Embryonic facial prominence (tissue), 1 donor: ENCODE results near the gene XPO5.
"Not testable (repeated sequence)": the region's sequence is repeated elsewhere in the genome, so short reads cannot be mapped to it uniquely, and the experiment has no call there.

Experiments used
- DNase-seq: peaks from one replicate; pipeline ENCODE4 v3.0.0-alpha.2; 2016; ENCODE audit errors: extremely low spot score

XPO5 gene

DNA sequence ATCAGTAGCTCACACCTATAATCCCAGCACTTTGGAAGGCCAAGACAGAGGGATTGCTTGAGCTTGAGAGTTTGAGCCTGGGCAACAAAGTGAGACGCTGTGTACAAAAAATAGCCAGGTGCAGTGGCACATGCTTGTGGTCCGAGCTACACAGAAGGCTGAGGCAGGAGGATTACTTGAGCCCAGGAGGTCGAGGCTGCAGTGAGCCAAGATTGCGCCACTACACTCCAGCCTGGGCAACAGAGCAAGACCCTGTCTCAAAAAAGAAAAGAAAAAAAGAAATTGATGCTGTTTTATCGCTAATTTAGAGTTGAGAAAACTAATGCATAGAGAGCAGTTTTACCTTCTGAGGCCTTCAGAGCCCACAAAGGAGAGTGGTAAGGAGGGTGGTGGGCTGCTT, 77.5 kb downstream of the XPO5 start:
- not testable (repeated sequence) for DNase-seq

DNA sequence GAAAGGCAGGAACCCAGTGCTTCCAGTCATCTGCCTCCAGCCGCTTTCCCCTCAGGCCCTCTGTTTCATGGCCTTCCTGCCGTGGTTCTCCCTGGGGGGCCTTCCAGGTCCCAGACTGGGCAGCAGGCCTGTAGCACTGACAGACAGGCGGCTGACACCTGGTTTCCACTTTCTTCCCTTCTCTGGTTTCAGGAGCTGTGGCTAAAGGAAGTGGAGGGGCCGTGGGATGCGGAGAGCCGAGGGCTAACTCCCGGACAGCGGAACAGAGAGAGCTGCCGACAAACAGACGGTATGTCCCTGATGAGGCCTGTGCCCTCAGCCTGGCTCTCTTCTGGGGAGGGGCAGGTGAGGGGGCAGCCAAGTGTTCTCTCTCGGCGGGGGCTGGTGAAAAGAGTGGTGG, 78.1 kb downstream of the XPO5 start:
- no peak for DNase-seq

DNA sequence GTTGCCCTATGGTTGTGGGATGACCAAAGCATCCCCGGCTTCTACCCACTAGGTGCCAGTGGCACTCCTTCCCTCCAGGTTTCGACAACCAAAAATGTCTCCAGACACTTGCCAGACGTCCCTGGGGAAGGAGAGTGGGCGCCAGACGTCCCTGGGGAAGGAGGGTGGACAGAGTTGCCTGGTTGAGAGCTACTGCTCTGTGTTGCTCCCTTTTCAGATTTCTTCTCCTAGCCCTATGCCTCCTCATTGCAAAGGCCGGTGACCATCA, 78.8 kb downstream of the XPO5 start:
- DNase-seq = no peak

DNA sequence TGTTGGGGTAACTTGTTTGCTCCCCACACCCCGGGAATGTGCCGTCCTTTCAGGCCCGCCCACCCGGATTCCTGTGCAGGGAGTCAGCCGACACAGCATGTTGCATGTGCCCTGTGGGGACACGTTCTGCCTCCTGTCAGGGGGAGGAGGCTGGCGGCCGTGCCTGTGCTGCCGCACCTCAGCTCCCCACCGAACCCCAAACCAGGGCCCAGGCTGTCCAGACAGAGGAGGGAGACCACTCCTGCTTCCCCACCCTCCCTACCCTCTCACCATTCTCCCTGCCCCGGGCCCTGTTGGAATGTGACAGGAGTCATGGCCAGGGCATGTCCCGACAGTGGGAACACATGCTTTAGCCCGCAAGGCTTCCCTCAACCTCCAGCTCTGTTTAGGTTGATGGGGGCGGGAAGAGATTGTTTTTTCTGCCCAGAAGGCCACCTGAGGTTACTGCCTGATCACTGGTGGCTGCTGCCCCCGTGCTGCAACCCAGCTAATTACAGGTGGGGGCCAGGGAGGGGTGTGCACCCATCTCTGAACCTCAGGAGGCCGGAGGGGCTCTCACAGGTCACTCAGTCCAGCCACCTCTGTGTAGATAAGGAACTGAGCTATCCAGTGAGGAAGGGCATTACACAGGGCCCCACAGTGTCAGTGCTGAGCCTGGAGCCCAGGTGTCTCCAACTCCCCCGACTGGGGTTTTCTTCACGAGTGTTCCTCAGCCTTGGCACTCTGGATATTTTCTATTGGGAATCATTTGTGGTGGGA, 79.3 kb downstream of the XPO5 start:
- no peak for DNase-seq

DNA sequence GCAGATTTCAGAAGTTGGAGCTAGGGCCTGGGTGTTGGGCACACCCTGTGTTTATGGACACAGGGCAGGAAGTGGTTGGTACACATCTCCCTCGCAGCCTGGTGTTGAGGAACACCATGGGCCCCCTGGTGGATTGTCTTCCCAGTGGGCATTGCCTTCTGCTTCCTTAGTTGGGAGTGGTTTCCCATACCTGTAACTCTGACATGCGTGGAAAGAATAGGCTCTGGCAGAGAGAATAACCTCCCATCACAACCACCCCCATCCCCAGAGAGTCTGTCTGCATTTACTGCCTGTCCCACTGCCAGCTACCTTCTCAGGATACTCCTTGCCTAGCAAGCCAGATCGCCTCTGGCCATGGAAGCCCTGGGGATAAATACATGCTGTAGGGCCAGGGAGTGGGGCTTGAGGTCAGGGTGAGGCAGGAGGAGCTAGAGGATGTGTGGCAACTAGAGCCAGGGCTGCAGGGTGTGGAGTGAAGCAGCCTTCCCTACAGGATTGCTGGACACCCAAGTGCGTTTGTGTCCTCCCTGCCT, 80.4 kb downstream of the XPO5 start:
- no peak for DNase-seq

DNA sequence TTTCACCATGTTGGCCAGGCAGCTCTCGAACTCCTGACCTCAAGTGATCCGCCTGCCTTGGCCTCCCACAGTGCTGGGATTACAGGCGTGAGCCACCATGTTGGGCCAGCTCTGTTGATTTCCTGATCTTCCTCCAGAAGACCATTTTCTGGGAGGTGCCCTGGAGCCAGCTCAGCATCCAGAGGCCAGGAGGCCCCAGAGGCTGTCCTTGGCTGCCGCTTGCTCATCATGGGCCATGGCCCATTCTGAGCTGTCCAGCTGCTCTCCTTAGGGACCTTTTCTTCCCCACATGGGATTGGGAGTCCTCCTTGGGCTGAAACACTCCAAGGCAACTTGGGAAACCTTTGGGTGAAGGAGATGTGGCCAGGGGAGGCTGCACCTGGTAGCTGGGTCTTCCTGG, 81.1 kb downstream of the XPO5 start:
- DNase-seq = no peak

DNA sequence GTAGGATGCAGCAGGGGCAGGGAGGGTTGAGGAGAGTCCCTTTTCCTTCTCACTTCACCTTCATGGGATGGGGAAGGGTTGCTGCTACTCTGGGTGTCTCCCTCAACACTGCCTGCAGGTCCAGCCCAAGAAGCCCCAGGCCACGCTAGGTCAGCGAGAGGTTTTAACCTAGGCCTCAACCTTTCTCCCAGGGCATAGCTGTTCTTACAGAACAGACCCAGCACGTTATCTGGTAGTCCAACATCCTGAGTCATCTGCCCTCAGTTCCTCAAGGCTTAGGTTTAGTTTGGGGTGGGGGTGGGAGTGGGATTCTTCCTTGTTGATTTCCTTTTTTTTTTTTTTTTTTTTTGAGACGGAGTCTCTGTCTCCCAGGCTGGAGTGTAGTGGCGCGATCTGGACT, 81.5 kb downstream of the XPO5 start:
- no peak for DNase-seq

DNA sequence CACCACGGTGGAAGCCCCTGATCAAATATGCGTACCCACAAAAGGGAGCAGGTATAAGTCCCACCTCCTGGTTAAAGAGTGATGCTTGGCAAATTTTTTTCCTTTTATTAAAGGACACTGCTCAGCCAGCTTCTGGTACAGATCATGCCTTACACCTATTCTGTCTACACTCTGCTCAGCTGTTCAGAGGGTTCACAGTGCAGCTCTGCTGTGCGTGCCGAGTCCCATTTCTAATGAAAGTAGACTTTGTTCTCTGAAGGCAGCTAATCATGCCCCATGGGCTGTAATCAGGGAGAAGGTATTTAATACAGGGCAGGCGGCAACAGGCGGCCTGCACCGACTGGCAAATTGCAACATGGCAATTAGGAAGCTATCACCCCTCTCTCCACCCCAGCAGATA, 82.0 kb downstream of the XPO5 start:
- DNase-seq = no peak

DNA sequence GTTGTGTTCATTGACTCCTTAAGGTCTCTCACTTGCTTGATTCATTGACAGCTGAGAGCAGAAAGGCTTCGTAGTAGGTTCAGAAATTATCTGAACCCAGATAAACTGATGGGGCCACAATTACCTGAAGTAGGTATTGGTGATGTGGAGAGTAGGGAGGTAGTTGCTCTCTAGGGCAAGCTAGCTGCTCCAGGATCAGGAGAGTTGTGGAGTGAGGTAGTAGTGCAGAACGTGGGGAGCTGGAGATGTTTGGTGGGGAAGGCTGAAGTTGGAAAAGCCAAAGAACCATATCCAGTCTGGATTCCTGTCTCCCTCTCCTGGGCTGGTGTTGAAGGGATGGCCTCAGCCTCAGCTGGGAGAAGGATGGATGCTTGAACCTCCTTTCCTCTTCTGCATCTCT, 82.6 kb downstream of the XPO5 start:
- no peak for DNase-seq

DNA sequence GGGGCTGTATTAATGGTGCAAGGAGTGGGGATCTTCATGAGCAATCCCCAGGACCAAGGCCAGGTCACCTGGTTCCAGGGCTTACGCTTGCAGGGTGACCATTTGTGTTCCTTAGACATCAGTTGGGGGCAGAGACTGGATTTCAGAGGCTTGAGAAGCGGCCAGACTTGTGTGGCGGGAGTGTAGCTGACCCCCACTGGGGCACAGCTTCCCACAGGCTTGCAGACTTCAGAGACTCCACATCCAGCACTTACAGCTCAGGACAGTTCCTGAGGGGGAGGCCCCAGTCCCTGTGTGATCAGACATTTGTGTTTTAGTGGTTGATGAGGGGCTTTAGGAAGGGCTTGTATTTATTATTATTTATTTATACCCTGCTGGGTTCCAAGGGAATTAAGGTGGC, 83.2 kb downstream of the XPO5 start:
- DNase-seq = no peak

DNA sequence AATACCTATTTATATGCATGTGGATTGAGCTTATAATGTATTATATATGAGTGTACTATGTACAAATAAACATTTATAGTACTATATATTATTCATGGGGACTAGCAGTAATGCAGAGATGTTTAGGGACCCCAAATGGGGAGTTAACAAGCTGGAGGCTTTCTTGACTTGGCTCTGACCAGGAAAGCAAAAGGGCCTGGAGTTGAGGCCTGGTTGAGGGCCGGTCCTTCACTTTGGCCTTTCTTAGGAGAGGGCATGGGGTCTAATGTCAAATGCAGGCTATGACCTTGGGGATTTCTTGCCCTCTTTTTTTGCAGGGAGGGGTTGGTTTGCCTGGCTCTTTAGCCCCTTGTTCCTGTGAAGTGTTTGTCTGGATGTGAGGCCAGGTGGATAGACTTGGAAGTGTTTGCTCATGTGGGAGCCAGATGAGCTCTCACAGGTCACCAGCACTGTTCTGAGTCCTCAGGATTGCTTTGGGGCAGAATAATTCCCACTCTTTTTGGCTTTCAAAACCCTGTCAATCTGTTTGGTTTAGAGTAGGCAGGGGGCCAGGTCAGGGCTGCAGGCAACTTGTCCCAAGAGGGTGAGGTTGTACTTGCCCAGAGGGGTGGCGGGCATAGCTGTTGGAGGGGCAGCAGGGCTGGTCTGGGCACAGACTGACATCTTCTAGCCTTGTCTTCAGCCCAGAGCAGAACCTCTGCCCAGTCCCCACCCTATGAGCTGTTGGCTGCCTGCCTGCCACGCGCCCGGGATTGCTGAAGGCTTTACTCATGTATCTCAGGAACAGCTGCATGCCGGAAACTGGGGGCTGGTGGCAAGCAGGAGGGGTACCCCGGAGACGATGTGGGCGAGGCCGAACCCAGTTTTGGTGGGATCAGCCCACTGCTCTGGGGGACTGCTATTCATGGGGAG, 83.8 kb downstream of the XPO5 start:
- no peak for DNase-seq

DNA sequence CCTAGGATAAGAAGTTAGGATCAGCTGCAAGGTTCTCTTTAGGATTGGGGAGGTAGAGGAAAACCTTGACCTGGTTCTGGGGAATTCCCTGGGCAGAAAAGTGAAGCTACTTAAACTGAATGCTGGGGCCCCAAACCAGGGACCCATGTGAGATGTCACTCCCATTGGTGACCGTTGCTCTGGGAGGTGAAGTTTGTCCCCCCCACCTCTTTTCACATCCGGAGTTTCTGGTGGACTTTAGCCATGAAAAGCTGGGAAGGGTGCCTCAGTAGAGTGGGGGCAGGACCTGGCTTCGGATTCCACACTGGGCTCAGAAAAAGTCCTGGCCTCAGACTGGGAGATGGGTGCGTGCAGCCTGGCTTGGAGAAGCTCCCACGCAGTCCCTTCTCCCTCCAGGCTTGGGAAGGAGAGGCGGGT, 85.3 kb downstream of the XPO5 start:
- DNase-seq = no peak

DNA sequence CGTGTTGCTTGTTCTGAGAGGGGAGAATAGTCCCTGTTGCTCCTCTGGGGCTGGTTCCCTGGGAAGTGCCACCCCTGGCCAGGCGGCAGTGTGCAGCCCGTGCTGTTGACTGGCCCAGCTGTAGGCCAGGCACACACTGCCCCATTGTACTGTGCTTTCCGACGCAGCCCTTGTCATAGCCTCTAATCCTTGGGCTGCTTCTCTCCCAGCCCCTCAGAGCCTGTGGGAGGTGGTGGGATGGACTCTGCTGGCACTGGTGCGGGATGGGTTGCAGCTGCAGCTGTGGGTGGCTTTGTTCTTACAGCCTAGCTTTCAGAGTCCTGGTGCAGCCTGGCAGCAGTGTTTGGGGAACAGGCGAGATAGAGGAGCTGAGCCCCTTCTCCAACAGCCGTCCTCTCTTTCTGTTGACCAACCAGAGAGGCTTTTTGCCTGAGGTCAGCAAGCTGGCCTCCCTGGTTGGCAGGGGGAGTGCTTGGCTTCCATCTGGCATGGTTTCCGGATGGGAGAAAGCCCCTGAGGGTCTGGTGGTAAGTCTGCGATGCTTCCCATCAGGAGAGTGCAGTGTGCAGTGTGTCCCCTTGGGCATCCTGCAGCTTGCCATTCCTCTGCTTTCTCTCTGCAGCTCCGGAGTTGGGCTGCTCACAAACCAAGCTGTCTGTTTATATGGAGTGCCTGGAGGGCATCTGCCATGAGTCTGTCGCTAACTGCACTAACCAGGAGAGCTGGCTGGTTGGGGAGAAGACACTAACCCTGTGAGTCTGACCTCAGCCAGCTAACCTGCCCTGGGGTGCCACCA, 86.4 kb downstream of the XPO5 start:
- DNase-seq = no peak

DNA sequence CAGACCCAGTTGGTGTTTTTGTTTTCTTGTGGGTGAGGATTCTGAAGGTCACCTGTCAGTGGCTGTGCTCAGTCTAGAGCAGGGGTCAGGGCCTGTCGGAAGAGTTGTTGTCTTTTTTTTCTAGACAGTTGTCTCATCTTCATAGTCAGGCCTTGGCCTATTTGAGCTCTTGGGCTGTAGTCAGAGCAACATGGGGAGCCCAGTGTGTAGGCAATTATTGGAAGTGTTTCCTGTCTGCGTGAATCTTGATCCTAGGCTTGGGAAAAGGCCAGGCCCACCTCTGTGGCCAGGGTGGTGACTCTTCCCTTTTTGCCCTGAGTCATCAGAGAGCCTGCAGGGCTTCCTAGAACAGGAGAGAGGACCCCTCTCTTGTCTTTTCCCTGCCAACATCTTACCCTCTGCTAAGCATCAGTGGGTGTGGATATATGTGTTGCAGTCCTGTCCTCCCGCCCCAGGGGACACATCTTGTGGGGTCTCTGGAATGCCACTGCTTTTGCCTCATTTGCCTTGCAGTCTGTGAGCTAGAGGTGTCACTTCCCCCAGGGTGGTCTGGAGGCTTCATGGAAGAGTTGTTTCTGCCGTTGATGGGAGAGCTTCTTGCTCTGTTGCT, 87.1 kb downstream of the XPO5 start:
- DNase-seq = no peak

DNA sequence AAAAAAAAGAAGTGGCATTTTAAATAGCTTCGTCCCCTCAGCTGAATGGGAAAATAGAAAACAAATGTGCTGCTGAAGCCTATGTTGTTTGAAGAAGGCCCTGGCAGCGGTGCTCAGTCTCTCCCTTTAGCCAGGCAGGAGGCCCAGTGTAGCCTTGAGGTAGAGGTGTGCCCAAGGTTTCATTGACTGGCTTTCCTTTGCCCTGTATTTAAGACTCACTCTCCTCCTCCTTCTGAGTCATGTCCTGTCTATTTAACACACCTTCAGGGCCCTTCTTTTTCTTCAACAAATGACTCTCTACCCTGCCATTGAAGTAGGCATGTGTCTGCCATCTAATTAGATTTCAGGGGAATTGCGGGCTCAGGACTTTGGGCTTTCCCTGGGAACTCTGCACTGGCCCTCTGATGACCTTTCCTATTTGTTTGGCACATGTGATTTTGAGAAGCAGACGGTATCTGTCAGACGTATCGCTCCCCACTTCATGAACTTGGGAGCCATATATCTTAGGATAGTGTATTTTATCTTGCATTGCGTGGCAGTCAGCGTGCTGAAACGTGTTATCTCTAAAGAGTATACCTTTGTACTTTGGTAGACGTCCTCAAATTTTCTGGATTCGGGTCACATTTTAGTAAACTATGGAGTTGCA, 94.1 kb downstream of the XPO5 start:
- no peak for DNase-seq

DNA sequence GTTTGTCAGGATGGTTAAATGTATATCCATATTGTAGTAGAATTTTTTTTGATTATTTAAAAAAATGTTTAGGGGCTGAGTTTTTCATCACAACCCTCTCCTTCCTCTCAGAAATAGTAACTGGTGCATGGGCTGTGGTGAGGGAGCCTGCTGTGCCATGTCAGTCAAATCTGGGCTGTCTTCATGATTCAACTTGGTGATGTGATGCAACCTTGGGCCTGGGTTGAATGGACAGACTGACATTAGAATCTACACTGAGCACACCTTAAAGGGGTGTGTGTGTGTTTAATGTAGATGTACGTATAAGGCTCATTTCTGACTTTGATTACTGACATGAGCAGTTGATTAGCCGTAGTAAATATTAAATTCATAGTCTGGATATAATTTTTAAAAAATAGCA, 94.8 kb downstream of the XPO5 start:
- no peak for DNase-seq

DNA sequence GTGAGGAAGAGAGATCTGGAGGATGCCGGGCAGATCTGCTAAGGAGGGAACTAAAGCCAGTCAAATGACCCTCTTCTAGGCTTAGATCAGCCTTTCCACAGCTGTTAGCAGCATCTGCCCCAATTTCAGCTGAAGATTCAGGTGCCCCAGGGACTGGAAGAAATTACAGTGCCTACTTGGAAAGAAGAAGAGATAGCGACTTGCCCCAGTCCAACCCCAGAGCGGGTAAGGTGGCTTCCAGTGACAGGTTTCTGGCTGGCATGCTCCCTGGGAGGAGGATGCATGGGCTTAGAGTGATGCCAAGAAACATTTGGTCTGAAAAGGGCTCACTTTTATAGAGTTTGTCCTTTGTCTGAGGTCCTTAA, 97.8 kb downstream of the XPO5 start:
- DNase-seq = no peak

DNA sequence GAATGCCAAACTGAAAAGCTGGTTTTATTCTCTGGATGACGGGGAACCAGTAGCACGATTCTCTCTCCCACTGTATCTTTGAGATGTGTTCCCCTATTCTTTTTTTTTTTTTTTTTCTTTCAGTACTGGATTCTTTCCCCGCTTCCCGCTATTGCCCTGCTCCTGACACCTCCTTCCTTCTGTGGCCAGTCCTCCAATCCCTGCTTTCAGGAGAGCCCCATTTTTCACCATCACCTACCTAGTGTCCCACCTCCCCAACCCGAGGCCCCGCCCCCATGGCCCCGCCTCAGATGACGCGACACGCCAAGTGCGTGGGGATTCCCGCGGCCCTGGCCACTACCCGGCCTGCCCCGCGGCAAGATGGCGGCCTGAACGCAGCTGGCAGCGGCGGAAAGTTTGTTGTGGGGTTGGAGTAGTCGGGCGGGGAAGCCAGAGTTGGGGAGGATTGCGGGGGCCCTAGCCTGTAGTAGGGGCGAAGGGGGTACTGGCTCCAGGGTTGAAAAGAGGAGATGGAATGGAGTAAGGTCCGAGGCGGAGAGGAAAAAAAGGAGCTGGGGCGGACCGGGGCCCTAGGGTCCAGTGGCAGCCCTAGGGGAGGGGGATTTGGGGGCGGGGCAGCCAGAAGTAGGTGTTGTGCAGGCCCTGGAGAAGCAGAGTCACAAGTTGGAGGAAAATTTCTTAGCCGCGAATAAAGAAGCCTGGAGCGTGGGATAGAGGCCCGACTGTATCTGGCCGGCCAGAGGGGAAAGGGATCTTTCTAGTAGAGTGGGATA, 98.4 kb downstream of the XPO5 start, which contains the start of gene TJAP1:
Gene TJAP1 (plus strand): TSS at position 336 of the 773 bp plus-strand sequence. CDS start 21,432 bp downstream, outside the sequence.
- peak; percentile 76 for DNase-seq

DNA sequence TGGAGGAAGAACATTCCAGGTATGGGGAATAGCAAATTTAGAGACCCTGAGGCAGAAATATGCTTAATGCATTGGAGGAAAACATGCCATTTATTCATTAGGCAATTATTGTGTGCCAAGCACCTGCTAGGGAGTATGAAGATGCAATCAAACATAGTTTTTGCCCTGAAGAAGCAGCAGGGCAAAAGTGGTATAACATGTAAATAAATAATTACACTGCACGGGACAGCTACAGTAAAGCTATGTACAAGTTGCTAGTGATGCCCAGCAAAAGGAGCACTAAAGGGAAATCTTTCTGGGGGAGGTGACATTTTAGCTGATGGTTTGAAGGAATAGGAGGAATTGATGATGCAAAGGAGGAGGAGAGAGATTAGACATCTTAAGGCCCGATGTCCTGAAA, 99.1 kb downstream of the XPO5 start:
- no peak for DNase-seq

DNA sequence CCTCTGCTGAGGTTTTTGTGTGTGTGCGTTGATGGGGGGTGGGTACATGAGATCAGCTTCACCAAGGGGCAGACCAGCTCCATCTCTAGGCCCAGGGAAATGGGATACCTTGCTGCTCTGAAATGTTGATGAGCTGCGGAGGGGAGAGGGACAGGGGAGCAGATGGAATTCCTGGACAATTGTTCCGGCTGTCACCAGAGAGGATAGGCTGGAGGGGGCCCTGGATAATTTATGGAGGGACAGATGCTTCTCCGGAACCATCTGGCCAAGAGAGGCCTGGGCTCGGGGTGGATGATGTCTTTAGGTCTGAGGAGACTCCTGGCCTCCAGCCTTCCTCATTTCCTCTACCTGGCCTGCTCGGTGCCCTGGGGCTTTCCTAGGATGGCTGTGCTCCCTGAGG, 100.3 kb downstream of the XPO5 start:
- no peak for DNase-seq

DNA sequence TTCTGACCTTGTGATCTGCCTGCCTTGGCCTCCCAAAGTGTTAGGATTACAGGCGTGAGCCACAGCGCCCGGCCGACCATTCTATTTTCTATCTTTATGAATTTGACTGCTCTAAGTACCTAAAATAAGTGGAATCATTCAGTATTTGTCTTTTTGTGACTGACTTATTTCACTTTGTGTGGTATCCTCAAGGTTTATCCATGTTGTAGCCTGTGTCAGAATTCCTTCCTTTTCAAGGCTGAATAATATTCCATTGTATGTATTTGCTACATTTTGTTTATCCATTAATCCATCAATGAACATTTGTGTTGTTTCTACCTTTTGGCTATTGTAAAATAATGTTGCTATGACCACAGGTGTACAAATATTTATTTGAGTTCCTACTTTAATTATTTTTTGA, 103.3 kb downstream of the XPO5 start:
- DNase-seq = no peak
